ENCODE measurements around the gene MYOF.
A peak's percentile ranks its signal among the peaks of the same experiment; 100 is the strongest.
"Not testable (repeated sequence)": the region's sequence is repeated elsewhere in the genome, so short reads cannot be mapped to it uniquely, and the experiment has no call there.

MYOF gene

GRCh38 chr10:93342921-93343320, 139.2 kb downstream of the MYOF start:
- DNase-seq: no peak

GRCh38 chr10:93342366-93342765, 139.8 kb downstream of the MYOF start:
- DNase-seq: no peak

- no peak for DNase-seq
Measured at GRCh38 chr10:93337309-93337721, 144.8 kb downstream of the MYOF start.

- DNase-seq: no peak
Measured at GRCh38 chr10:93336678-93337077, 145.5 kb downstream of the MYOF start.

GRCh38 chr10:93336110-93336509, 146.0 kb downstream of the MYOF start:
- no peak for DNase-seq

GRCh38 chr10:93334901-93335327, 147.2 kb downstream of the MYOF start:
- peak; percentile 26 for DNase-seq

GRCh38 chr10:93334181-93334580, 148.0 kb downstream of the MYOF start:
- DNase-seq: no peak

GRCh38 chr10:93333278-93333978, 148.7 kb downstream of the MYOF start:
- DNase-seq: no peak

- DNase-seq: no peak
Measured at GRCh38 chr10:93330824-93331223, 151.3 kb downstream of the MYOF start.

GRCh38 chr10:93319896-93320295, 162.2 kb downstream of the MYOF start:
- DNase-seq: no peak

- DNase-seq: no peak
Measured at GRCh38 chr10:93319096-93319495, 163.0 kb downstream of the MYOF start.

GRCh38 chr10:93315246-93315645, 166.9 kb downstream of the MYOF start:
- DNase-seq: no peak

- DNase-seq: not testable (repeated sequence)
Measured at GRCh38 chr10:93314656-93315055, 167.5 kb downstream of the MYOF start.

GRCh38 chr10:93313798-93314197, 168.3 kb downstream of the MYOF start:
- DNase-seq: no peak

- DNase-seq: no peak
Measured at GRCh38 chr10:93309062-93309461, 173.1 kb downstream of the MYOF start.

GRCh38 chr10:93305122-93305521, 177.0 kb downstream of the MYOF start:
- DNase-seq: no peak

- no peak for DNase-seq
Measured at GRCh38 chr10:93300981-93301380, 181.2 kb downstream of the MYOF start.

- no peak for DNase-seq
Measured at GRCh38 chr10:93300288-93300917, 181.7 kb downstream of the MYOF start.

GRCh38 chr10:93299606-93300287, 182.4 kb downstream of the MYOF start:
- DNase-seq: no peak

- no peak for DNase-seq
Measured at GRCh38 chr10:93299195-93299594, 182.9 kb downstream of the MYOF start.

GRCh38 chr10:93296151-93296550, 186.0 kb downstream of the MYOF start:
- DNase-seq: no peak

GRCh38 chr10:93293999-93294398, 188.1 kb downstream of the MYOF start:
- no peak for DNase-seq

- no peak for DNase-seq
Measured at GRCh38 chr10:93290661-93291354, 191.3 kb downstream of the MYOF start.

Data from stimulated activated CD4-positive, alpha-beta T cell treated with anti-CD3 and anti-CD28 coated beads, Interleukin-15, amount 100 ng/mL, for 24 hours (primary cell).